ENCODE data around the gene NAT16. TPM values are rescaled to one million over a fixed set of nuclear protein-coding genes. Genes with fewer than 3 reads are reported as not detected.

Gene NAT16
- total and polyA plus RNA-seq, 8 donors: 0.04 to 0.27 (median 0.09) TPM; not detected in 2

DNA sequence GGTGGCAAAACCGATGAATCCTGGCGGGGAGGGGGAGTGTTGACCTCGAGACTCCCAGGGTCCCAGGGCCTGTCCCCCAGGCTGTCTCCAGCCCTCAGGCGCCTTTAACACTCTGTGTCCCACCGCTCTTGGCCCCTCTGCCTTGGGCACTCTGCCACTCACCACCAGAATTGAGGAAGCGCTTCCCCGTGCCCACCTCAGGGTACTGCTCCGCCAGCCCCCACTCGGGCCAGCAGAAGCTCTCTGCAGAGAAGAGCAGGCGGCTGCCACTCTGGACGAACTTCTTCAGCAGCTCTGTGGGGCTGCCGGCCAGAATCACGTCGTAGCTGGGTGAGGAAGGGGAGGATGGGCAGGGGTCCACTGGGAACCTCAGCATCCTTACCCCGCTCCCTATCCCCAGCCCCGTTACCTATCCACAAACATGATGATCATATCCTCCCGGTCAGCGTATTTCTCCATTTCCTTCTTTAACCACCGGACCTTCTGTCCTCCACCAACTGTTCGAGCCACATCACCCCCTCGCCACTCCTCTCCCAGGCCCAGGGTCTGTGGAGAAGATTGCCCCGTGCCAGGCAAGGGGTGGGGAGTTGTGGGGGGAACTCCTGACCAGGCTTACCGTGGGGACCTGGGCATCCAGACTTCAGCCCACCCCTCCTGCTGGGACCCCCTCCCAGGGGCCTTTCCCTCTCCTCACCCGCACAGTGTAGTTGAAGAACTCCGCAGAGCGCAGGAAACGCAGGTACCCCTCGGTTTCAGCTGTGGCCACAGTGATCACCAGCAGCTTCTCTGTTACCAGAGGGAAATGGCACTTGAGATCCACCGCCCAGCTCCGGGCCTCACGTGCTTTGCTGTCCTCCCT is 36.1 kb upstream of the NAT16 start:
- H3K36me3 ChIP-seq: peaks cover 0 to 48% of the 10 kb centered on the region in 2 donors
- DNase-seq (peak in 1 of 4 donors; percentile 60), ATAC-seq (peak; percentile 23)
- intact Hi-C loops (cut with DNase I): no loop called here
- peak overlapping the region; percentile 64 to 94 for H3K4me3 ChIP-seq
- no peaks in the 10 kb centered on the region for H3K27me3 ChIP-seq
- peak overlapping the region; percentile 89 to 93 for H3K27ac ChIP-seq
- H3K9me3 ChIP-seq: no peaks in the 10 kb centered on the region
- TF ChIP-seq, protein P1, sequence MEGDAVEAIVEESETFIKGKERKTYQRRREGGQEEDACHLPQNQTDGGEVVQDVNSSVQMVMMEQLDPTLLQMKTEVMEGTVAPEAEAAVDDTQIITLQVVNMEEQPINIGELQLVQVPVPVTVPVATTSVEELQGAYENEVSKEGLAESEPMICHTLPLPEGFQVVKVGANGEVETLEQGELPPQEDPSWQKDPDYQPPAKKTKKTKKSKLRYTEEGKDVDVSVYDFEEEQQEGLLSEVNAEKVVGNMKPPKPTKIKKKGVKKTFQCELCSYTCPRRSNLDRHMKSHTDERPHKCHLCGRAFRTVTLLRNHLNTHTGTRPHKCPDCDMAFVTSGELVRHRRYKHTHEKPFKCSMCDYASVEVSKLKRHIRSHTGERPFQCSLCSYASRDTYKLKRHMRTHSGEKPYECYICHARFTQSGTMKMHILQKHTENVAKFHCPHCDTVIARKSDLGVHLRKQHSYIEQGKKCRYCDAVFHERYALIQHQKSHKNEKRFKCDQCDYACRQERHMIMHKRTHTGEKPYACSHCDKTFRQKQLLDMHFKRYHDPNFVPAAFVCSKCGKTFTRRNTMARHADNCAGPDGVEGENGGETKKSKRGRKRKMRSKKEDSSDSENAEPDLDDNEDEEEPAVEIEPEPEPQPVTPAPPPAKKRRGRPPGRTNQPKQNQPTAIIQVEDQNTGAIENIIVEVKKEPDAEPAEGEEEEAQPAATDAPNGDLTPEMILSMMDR (IDR thresholded peaks at IDR 0.05): no peak
- H3K4me1 ChIP-seq: peaks cover 22 to 55% of the 10 kb centered on the region in 2 donors

DNA sequence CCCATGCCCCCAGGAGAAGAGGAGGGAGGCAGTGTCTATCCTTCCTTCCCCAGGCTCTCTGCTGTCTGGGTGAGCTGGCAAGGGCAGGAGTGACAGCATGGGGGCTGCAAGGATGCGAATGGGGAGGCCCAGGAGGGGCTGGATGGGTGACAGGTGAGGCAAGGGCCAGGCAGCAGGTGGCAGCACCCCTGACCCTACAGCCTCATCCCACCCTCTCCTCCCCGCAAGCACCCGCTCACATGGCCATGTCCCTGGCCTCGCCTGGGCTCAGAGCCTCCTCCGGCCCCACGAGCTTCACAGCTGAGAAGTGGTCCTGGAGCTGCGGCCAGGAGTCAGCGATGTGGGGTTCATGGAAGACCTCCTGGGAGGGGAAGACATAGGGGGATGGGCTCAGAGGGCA is 31.9 kb upstream of the NAT16 start:
- H3K27ac ChIP-seq: no peak overlapping the region
- H3K4me1 ChIP-seq: peaks cover 8 to 24% of the 10 kb centered on the region in 2 donors
- TF ChIP-seq, protein P1 (IDR thresholded peaks at IDR 0.05): no peak
- intact Hi-C loops (cut with DNase I): no loop called here
- ATAC-seq (no peak), DNase-seq (no peak)
- peaks cover 0 to 90% of the 10 kb centered on the region in 2 donors for H3K36me3 ChIP-seq
- no peaks in the 10 kb centered on the region for H3K9me3 ChIP-seq
- no peak overlapping the region for H3K4me3 ChIP-seq
- H3K27me3 ChIP-seq: no peaks in the 10 kb centered on the region

DNA sequence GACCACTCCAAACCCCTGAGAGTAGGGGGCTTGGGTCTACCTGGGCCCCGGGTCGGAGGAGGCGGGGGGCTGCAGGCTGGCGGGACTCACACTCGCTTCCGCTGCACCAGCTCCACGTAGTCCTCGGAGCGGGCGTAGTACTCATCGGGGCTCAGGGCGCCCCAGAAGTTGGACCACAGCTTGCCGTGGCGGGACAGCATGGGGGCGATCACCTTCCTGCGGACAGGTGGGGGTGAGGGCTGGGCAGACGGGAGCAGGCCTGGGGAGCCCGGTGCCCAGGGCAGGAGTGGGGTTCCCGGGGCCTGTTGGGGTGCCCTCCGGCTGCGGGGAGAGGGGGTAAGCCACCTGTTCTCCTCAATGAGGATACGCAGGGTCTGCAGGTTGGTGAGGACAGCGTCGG is 31.4 kb upstream of the NAT16 start:
- intact Hi-C loops (cut with DNase I): no loop called here
- Histone ChIP-seq H3K27ac (no peak overlapping the region), H3K9me3 (no peaks in the 10 kb centered on the region), H3K27me3 (no peaks in the 10 kb centered on the region), H3K4me1 (peaks cover 7 to 19% of the 10 kb centered on the region in 2 donors), H3K36me3 (peaks cover 0 to 96% of the 10 kb centered on the region in 2 donors), H3K4me3 (no peak overlapping the region)
- DNase-seq (no peak), ATAC-seq (no peak)
- TF ChIP-seq, protein P1 (IDR thresholded peaks at IDR 0.05): no peak

DNA sequence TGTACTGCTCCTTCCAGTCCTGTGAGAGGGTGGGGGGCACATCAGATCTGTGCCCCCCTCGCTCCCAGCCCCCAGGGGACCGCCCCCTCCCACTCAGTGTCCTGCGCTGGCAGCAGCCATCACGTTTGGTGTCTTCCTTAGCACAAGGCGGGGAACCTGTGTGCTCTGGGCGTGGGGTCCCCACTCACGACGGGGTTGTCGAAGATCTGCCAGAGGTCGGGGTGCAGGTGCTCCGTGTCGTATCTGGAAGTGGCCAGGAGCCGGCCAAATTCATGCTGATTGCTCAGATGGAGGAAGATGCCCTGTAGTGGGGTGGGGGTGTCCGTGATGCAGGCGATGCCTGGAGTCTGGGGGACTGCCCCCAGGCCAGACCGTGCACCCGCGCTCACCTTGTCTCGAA is 30.1 kb upstream of the NAT16 start:
- no peak for ATAC-seq

DNA sequence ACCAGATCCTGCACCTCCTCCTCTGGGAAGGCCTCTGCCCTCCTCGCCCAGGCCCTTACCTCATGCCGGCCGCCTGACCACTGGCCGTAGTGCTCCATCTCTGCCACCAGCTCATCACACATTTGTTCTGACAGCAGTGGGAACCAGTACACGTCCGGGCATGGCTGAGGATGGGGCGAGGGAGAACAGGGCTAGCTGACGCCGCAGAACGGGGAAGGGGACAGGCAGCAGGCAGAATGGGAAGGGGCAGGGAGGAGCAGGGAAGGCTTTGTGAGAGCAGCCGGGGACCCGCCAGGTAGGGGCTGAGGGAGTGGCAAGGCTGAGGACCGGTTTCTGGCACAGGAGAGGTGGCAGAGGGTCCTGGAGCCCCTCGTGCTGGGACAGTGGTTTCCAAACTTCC is 28.7 kb upstream of the NAT16 start:
- no peak for ATAC-seq
- Histone ChIP-seq H3K27ac (no peak overlapping the region), H3K9me3 (no peaks in the 10 kb centered on the region), H3K4me1 (peaks cover 0 to 4% of the 10 kb centered on the region in 2 donors), H3K4me3 (no peak overlapping the region), H3K36me3 (peaks cover 0 to 82% of the 10 kb centered on the region in 2 donors), H3K27me3 (peaks cover 0 to 2% of the 10 kb centered on the region in 2 donors)
- intact Hi-C loops (cut with DNase I): no loop called here
- no peak for DNase-seq
- TF ChIP-seq, protein P1 (IDR thresholded peaks at IDR 0.05): no peak

More for the DNA sequence above, 30.1 kb upstream of the NAT16 start:
- intact Hi-C loops (cut with DNase I): no loop called here
- no peak overlapping the region for H3K4me3 ChIP-seq
- TF ChIP-seq, protein P1 (IDR thresholded peaks at IDR 0.05): no peak
- DNase-seq: no peak
- H3K4me1 ChIP-seq: peaks cover 0 to 6% of the 10 kb centered on the region in 2 donors
- peaks cover 0 to 96% of the 10 kb centered on the region in 2 donors for H3K36me3 ChIP-seq
- H3K9me3 ChIP-seq: no peaks in the 10 kb centered on the region
- H3K27me3 ChIP-seq: no peaks in the 10 kb centered on the region
- no peak overlapping the region for H3K27ac ChIP-seq
